ENCODE measurements around the gene GGTLC1. TPM values are rescaled to one million over a fixed set of nuclear protein-coding genes. Genes with fewer than 3 reads are reported as not detected.
"Not testable (repeated sequence)": the region's sequence is repeated elsewhere in the genome, so short reads cannot be mapped to it uniquely, and the experiment has no call there.

Gene GGTLC1
- not detected for total RNA-seq

- DNase-seq: no peak
Observed at GRCh38 chr20:23988561-23988960, at the start of gene GGTLC1. Gene GGTLC1 (minus strand): TSS chr20:23988779. CDS start chr20:23986611, 2,168 bp downstream.

DNA sequence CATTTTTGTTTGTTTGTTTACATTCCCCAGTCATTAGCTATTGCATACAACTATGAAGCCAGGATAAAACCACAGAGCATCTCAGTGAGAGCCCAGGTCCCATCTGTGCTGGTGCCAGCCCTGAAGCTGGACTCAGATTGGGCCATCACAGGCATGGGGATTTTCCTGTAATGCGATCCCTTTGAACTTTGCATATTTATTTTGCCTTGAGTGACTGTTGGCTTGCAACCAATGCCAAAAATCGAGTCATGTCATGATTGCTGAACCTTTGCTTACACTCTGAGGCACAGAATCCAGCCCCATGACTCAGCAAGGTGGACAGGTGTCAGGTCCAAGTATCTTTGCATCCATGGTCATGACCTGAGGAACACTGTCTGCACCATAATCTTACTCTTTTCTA is 46.2 kb upstream of the GGTLC1 start:
- DNase-seq: no peak

- DNase-seq: no peak
Observed at GRCh38 chr20:24033565-24033964, 45.0 kb upstream of the GGTLC1 start.

GRCh38 chr20:24033151-24033550 is 44.6 kb upstream of the GGTLC1 start:
- DNase-seq: no peak

DNA sequence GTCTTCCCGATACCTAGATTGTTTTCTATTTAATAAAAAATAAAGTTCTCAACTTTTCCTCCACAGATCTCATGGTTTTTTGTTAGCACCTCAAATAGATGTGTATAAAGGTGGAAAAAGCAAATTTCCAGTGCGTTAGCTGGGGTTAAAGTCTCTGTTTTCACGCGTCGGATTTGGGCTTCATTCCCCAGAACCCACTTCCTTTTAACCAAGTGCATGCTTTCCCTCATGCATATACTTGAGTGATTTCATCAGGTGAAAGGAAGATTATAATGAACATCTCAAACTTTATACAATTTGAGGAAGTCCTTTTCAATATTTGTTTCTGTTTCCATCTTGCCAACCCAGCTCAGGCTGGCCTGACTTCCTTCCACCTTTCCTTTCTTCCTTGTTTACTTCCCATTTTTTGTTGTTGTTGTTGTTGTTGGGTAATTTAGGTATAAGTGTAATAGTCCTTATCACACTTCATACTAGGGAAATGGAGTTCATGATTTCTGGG is 43.9 kb upstream of the GGTLC1 start:
- DNase-seq: no peak

DNA sequence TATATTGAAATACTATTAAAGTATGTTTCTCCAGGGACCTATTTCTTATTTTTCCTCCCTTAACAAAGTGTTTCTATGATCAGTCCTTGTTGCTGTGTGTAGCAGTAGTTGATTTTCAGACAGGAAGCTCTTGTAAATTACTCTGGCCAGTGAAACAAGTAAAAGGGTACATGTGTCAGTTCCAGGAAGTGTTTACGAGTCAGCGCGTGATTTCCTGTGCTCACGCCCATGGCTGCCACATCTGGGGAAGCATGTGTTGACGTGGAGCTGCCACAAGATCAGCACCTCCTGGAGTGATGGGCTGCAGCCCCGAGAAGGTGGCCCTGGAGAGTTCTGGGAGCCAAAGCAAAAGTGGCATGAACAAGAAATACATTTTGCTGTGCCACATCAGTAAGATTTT is 38.6 kb upstream of the GGTLC1 start:
- peak; percentile 44 for DNase-seq

- no peak for DNase-seq
Observed at GRCh38 chr20:24022621-24023180, 34.1 kb upstream of the GGTLC1 start.

GRCh38 chr20:24018796-24019195 is 30.2 kb upstream of the GGTLC1 start:
- peak; percentile 29 for DNase-seq

- DNase-seq: no peak
Observed at GRCh38 chr20:24017458-24017755, 28.8 kb upstream of the GGTLC1 start.

GRCh38 chr20:24016607-24017457 is 28.3 kb upstream of the GGTLC1 start:
- DNase-seq: no peak

GRCh38 chr20:24013953-24014352 is 25.4 kb upstream of the GGTLC1 start:
- no peak for DNase-seq

GRCh38 chr20:24011282-24011681 is 22.7 kb upstream of the GGTLC1 start:
- no peak for DNase-seq

DNA sequence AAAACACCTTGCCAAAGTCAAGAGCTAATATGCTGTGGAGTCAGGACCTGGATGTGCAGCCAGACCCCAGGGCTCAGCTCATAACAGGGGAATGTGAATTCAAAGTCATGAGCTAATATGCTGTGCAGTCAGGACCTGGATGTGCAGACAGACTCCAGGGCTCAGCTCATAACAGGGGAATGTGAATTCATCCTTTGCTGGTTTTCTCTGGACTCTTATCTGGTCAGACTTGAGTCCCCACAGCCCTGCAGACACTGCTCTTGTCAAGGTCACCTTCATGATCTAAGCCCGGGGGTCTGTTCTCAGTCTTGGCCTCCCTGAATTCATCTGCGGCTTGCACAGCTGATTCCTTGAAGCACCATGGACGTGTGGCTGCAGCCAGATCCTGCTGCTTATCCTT is 19.2 kb upstream of the GGTLC1 start:
- no peak for DNase-seq

DNA sequence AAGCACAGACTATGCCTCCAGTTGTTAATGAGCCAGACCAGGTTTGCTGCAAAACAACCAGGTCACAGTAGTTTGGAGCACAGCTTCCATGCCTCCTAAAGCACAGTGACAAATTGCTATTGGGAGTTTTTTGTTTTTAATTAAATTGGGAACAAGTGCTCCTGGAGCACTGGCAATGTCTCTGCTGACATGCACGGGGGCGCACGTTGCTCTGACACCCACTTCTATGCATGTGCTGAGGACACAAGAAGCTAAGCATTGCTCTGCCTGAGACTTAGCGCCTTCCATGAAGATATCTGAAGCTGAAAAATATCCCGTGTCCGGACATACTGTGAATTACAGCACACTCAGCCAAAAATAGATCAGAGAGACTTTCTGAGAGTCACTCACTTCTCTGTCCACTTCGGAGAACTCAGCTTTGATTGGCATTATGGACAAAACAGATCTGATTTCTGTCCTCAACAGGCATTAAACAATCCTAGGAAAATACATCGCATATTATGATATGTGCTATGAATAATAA is 18.6 kb upstream of the GGTLC1 start:
- no peak for DNase-seq

DNA sequence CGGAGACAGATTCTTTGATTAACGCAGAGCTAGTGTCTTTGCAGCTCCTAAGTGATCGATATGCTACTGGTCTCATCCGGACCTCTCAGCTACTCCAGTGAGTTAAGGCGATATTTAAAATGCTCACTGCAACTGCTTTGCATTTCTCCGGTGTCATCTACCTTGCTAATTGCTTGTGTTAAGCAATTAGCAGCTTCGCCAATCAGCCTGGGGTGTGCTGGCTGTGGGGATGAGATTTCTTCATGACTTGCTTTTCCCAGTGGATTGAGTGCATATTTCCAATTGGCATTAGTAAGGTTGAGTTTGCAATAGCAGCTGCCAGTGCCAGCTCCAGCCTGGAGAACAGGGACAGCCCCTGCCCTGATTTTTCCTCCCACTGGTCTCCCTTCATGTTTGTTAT is 18.0 kb upstream of the GGTLC1 start:
- DNase-seq: no peak

- DNase-seq: no peak
Observed at GRCh38 chr20:24004471-24004870, 15.9 kb upstream of the GGTLC1 start.

DNA sequence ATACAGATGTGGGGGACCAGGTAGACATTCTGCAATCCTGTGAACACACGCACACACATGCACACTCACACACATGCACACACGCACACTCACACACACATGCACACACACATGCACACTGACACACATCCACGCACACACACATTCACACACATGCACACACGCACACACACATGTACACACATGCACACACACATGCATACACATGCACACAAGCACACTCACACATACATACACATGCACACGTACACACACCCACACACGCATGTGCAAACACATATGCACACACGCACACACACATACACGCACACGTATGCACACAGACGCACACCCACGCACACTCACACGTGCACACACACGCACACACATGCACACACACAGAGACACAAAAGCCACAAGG is 14.3 kb upstream of the GGTLC1 start:
- DNase-seq: no peak

GRCh38 chr20:24001712-24002405 is 13.3 kb upstream of the GGTLC1 start:
- DNase-seq: no peak

DNA sequence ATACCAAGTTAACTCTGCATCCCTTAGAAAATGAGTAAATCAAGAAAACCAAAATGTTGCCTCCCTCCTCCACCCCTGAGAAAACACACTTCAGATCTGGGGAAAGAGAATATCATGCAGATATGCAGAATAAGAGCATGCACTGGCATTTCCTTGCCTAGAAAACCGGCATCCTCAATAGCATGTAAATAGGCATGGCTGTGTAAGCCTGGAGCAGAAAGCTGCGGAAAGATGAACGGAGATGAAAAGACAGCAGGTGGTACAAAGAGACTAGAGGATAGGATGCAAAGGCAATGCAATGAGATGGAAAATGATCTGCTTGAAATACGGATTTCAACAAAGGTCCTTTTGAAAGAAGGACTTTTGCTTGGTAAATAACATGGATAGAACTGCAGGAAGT is 10.3 kb upstream of the GGTLC1 start:
- no peak for DNase-seq

DNA sequence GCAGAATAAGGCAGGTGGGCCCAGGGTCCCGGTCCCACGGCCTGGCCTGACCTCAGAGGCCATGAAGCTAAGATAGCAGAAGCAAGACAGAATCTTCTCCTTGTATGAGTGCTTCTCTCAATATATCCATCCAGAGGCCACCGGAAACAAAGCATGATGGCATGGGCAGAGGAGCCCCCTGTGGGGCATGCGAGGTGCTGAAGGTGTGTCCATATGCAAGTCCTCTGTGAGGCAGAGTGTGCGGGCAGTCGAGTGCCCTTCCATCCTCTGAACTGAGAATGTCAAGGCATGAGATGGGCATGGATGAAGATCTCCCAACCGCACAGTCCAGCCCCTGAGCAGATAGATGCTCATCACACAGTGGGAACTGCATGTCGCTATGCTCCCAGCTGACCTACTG is 9.8 kb upstream of the GGTLC1 start:
- no peak for DNase-seq

DNA sequence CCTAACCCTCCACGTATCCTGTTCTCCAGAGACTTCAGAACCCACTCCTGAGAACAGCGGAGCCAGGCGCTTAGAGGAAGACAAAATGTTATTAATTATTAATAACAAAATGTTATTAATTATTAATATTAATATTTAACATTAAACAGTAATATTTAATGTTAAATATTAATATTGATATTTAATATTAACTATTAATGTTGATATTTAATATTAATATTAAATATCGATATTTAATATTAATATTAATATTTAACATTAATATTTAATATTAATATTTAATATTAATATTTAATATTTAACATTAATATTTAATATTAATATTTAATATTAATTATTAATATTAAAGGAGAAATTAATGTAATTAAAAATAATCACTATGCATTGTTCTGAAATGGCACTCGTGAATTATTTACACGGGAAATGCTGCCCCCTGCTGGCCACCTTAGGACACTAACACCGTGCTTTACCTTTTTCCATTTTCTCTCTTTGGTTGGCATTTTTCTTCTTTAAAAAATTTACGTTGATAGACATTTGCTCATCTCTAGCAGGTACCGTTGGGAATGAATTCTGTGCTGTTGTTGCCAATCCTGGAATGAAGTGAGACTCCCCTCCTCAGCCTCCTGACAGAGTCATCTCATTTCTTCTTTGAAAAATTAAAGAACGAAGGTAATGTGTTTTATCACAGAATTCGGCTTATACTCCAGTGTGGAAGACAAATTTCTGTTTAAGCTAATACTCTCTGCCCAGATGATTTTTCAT is 7.5 kb upstream of the GGTLC1 start:
- peak; percentile 81 for DNase-seq

DNA sequence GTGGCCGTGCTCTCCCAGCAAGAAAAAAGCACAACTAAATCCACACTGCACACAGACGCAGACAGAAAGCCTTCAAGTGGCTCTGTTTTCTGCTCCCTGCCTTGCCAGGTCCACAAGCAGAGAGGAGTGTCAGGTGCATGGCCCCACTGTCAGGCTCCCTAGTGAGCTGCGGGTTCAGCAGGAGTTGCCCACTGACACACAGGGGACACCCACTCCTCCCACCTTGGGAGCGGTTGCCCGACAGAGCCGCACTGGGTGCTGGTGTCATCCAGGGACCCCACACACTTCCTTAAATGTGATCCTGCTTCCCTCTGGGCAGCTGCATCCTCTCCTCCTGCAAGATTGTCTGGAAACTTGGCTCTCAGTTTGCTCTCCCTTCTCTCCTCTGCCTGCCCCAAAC is 6.7 kb upstream of the GGTLC1 start:
- not testable (repeated sequence) for DNase-seq
